Subcutaneous adipose tissue (tissue), 4 donors: Measurements from ENCODE around the gene KIAA1217. TPM values are rescaled to one million over a fixed set of nuclear protein-coding genes. Genes with fewer than 3 reads are reported as not detected.

Source experiments
- total RNA-seq, 4 donors: library from RNA; depleted of rRNA; stranded (reverse); fragments of >200 nt; gene quantifications; one replicate each; pipeline ENCODE4 v1.1.0, GENCODE V29; 2016
- TF ChIP-seq, protein P1 (sequence below): fragments of 450-650 bp; IDR thresholded peaks from one replicate; pipeline ENCODE4 v1.5.1; 2016; ENCODE audit warnings: low read depth, mild to moderate bottlenecking, control low read depth, antibody characterized with exemption, moderate library complexity

KIAA1217 gene
- total RNA-seq, 4 donors from 2014 or later, result 10.7 to 91.6 (median 27.5) TPM

DNA sequence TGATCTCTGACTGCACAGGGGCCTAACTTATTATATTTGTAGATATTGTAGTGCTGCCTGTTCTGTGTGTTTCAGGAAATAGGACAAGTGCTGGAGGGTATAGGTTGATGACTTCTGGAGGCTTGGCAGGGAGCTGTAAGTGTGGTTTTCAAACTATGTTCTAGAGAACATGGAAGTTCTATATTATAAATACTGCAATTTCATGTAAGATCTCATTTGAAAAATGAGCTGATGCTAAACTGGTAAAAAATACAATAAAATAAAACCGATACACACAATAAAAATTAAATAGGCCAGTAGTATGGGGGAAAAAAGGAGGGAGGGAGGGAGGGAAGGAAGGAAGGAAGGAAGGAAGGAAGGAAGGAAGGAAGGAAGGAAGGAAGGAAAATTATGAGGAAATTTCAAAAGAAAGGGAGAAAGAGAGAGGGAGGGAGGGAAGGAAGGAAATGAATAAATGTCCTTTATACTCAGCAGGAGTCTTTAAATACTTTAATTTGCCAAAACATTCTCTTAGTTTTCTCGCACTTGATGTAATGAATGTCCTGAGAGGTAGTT, 181.3 kb downstream of the KIAA1217 start:
- TF ChIP-seq, protein P1, sequence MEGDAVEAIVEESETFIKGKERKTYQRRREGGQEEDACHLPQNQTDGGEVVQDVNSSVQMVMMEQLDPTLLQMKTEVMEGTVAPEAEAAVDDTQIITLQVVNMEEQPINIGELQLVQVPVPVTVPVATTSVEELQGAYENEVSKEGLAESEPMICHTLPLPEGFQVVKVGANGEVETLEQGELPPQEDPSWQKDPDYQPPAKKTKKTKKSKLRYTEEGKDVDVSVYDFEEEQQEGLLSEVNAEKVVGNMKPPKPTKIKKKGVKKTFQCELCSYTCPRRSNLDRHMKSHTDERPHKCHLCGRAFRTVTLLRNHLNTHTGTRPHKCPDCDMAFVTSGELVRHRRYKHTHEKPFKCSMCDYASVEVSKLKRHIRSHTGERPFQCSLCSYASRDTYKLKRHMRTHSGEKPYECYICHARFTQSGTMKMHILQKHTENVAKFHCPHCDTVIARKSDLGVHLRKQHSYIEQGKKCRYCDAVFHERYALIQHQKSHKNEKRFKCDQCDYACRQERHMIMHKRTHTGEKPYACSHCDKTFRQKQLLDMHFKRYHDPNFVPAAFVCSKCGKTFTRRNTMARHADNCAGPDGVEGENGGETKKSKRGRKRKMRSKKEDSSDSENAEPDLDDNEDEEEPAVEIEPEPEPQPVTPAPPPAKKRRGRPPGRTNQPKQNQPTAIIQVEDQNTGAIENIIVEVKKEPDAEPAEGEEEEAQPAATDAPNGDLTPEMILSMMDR, result no peak

DNA sequence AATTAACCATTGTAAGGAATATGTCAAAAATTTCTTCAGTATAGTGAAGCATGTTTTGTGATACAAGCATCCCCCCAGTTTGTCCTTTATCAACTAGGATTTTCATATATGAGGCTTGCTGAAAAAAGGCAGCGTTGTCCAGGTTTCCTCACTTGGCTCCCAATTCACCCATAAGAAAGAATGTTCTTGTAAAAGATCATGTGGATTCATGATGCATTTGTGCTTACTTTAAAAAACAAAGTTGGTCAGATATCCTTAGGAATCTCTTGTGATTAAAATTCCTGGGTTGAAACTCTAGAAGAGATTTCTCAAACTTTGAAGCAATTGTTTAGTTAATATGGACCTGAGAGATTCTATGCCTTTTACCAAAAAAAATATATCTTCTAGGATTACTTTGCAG, 181.8 kb downstream of the KIAA1217 start:
- TF ChIP-seq, protein P1, result no peak

DNA sequence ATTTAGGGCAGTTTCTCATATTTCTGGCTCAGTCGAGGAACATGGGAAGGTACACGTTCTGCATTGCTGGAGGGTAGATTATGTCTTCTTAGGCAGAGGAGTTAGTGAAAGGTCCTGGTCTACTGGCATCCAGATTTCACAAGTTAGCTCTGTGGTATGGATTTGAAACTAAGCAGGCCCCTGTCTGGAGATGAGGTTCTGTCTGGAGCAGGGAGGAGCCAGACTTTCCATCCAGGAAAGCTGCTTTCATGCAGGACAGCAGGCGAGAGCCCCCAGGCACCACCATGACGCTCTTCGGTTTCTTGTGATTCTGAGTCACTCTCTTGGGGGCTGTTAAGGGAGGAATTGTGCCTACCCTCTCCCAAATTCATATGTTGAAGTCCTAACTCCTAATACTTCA, 184.3 kb downstream of the KIAA1217 start:
- TF ChIP-seq, protein P1, result no peak

DNA sequence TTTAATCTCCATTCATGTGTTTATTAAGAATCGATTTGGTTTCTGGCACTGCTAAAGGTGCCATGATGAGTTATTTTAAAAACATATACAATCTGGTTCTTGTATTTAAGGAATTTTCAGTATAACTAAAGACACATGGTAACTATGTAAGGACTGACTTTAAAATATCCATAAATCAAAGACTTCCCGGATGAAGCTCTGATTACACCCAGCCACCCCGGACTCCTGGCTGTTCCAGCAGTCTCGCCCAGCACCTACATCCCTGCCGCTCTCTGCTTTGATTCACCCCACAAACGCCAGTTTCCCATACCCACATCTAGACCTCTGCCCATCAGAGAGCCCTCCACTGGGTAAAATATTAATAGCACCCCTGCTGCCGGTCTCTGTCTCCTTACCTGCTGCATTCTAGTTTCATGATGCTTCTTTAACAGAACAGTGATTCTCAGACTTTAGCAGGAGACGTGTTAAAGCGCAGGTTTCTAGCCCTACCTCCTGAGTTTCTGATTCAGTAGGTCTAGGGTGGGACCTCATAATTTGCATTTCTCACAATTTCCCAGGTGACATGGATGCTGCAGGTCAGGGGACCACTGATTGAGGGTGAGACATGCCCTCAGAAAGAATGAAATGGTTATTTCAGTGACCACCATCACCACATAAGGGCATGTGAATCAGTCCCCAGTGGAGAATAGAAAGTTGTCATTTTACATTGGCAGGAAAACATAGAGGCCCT, 185.7 kb downstream of the KIAA1217 start:
- TF ChIP-seq, protein P1, result no peak

DNA sequence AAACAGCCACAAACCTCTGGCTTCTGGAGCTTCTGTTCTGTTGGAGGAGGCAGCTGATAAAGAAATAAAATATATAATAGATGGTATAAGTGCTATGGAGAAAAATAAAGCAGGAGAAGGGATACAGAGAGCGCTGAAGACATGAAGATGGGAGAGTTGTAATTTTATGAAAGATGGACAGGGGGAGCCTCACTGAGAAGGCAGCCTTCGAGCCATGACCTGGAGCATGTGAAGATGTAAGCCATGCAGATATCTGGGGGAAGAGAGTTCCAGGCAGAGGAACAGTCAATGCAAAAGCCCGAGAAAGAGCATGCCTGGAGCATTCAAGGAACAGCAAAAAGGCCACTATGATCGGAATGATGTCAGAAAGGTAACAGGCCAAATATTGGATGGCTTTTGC, 187.5 kb downstream of the KIAA1217 start:
- TF ChIP-seq, protein P1, result no peak

DNA sequence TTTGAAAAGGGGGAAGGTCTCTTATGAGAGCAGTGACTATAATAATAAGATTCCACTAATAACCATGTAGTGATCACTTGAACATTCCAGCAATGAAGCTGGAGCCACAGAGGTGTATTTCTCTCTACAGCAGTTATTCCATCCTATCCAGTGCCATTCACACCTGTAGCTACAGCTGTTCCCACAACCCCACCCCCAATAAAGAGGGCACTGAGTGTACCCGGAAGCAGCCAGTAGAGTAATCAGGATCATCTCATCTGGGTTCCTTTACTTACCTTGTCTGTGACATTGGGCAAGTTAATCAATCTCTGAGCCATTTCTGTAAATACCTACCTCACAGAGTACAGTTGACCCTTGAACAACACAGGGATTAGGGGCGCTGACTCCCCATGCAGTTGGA, 188.7 kb downstream of the KIAA1217 start:
- TF ChIP-seq, protein P1, result no peak

DNA sequence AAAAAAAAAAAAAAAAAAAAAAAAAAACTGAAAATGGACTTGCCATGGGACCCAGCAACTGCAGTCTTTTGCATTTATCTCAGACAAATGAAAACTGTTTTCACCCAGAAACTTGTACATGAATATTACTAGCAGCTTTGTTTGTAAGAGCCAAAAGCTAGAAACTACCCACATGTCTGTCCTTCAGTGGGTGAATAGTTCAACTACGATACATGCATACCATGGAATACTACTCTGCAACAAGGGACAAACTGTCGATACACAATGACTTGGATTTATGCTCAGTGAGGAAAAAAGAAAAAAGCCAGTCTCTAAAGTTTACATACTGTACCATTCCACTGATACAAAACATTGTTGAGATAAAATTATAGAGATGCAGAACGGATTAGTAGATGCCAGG, 195.6 kb downstream of the KIAA1217 start:
- TF ChIP-seq, protein P1, result no peak
